ENCODE measurements around the gene APLF.
"Not testable (repeated sequence)": the region's sequence is repeated elsewhere in the genome, so short reads cannot be mapped to it uniquely, and the experiment has no call there.

APLF gene

GRCh38 chr2:68561372-68561771 is 94.0 kb downstream of the APLF start:
- Histone ChIP-seq H3K9ac (ENCODE audit: low read length in 2 of 2) (no peak overlapping the region), H3K36me3 (ENCODE audit: control insufficient read depth in 2 of 2, insufficient read depth in 2 of 2, low read length in 2 of 2) (no peaks in the 10 kb centered on the region), H3K4me1 (ENCODE audit: control insufficient read depth, insufficient read depth, low read length) (no peaks in the 10 kb centered on the region), H3K4me3 (ENCODE audit: low read length in 2 of 2) (no peak overlapping the region), H3K27ac (ENCODE audit: low read length) (no peak overlapping the region), H3K9me3 (ENCODE audit: control insufficient read depth in 2 of 2, low read length in 2 of 2) (no peaks in the 10 kb centered on the region), H3K27me3 (ENCODE audit: control insufficient read depth in 1 of 2, insufficient read depth in 2 of 2, low read length in 2 of 2) (no peaks in the 10 kb centered on the region)

GRCh38 chr2:68562934-68563333 is 95.5 kb downstream of the APLF start:
- H3K36me3 ChIP-seq (ENCODE audit: control insufficient read depth in 2 of 2, insufficient read depth in 2 of 2, low read length in 2 of 2): no peaks in the 10 kb centered on the region
- H3K27me3 ChIP-seq (ENCODE audit: control insufficient read depth in 1 of 2, insufficient read depth in 2 of 2, low read length in 2 of 2): no peaks in the 10 kb centered on the region
- H3K9ac ChIP-seq (ENCODE audit: low read length in 2 of 2): no peak overlapping the region
- no peaks in the 10 kb centered on the region for H3K9me3 ChIP-seq (ENCODE audit: control insufficient read depth in 2 of 2, low read length in 2 of 2)
- no peak overlapping the region for H3K27ac ChIP-seq (ENCODE audit: low read length)
- H3K4me3 ChIP-seq (ENCODE audit: low read length in 2 of 2): no peak overlapping the region
- H3K4me1 ChIP-seq (ENCODE audit: control insufficient read depth, insufficient read depth, low read length): no peaks in the 10 kb centered on the region

- no peaks in the 10 kb centered on the region for H3K9me3 ChIP-seq (ENCODE audit: control insufficient read depth in 2 of 2, low read length in 2 of 2)
- no peak overlapping the region for H3K9ac ChIP-seq (ENCODE audit: low read length in 2 of 2)
- H3K27ac ChIP-seq (ENCODE audit: low read length): no peak overlapping the region
- no peaks in the 10 kb centered on the region for H3K27me3 ChIP-seq (ENCODE audit: control insufficient read depth in 1 of 2, insufficient read depth in 2 of 2, low read length in 2 of 2)
- no peaks in the 10 kb centered on the region for H3K36me3 ChIP-seq (ENCODE audit: control insufficient read depth in 2 of 2, insufficient read depth in 2 of 2, low read length in 2 of 2)
- H3K4me1 ChIP-seq (ENCODE audit: control insufficient read depth, insufficient read depth, low read length): no peaks in the 10 kb centered on the region
- H3K4me3 ChIP-seq (ENCODE audit: low read length in 2 of 2): no peak overlapping the region
Measured at GRCh38 chr2:68564426-68564825, 97.0 kb downstream of the APLF start.

GRCh38 chr2:68565273-68565672 is 97.9 kb downstream of the APLF start:
- Histone ChIP-seq H3K4me3 (ENCODE audit: low read length in 2 of 2) (no peak overlapping the region), H3K9me3 (ENCODE audit: control insufficient read depth in 2 of 2, low read length in 2 of 2) (no peaks in the 10 kb centered on the region), H3K9ac (ENCODE audit: low read length in 2 of 2) (no peak overlapping the region), H3K4me1 (ENCODE audit: control insufficient read depth, insufficient read depth, low read length) (no peaks in the 10 kb centered on the region), H3K27ac (ENCODE audit: low read length) (no peak overlapping the region), H3K27me3 (ENCODE audit: control insufficient read depth in 1 of 2, insufficient read depth in 2 of 2, low read length in 2 of 2) (no peaks in the 10 kb centered on the region), H3K36me3 (ENCODE audit: control insufficient read depth in 2 of 2, insufficient read depth in 2 of 2, low read length in 2 of 2) (no peaks in the 10 kb centered on the region)

- no peak overlapping the region for H3K4me3 ChIP-seq (ENCODE audit: low read length in 2 of 2)
- no peak overlapping the region for H3K27ac ChIP-seq (ENCODE audit: low read length)
- no peaks in the 10 kb centered on the region for H3K27me3 ChIP-seq (ENCODE audit: control insufficient read depth in 1 of 2, insufficient read depth in 2 of 2, low read length in 2 of 2)
- no peaks in the 10 kb centered on the region for H3K4me1 ChIP-seq (ENCODE audit: control insufficient read depth, insufficient read depth, low read length)
- H3K9me3 ChIP-seq (ENCODE audit: control insufficient read depth in 2 of 2, low read length in 2 of 2): no peaks in the 10 kb centered on the region
- H3K36me3 ChIP-seq (ENCODE audit: control insufficient read depth in 2 of 2, insufficient read depth in 2 of 2, low read length in 2 of 2): no peaks in the 10 kb centered on the region
- H3K9ac ChIP-seq (ENCODE audit: low read length in 2 of 2): no peak overlapping the region
Measured at GRCh38 chr2:68565858-68566257, 98.5 kb downstream of the APLF start.

- Histone ChIP-seq H3K27me3 (ENCODE audit: control insufficient read depth in 1 of 2, insufficient read depth in 2 of 2, low read length in 2 of 2) (no peaks in the 10 kb centered on the region), H3K9me3 (ENCODE audit: control insufficient read depth in 2 of 2, low read length in 2 of 2) (no peaks in the 10 kb centered on the region), H3K4me1 (ENCODE audit: control insufficient read depth, insufficient read depth, low read length) (no peaks in the 10 kb centered on the region), H3K27ac (ENCODE audit: low read length) (no peak overlapping the region), H3K9ac (ENCODE audit: low read length in 2 of 2) (no peak overlapping the region), H3K4me3 (ENCODE audit: low read length in 2 of 2) (no peak overlapping the region), H3K36me3 (ENCODE audit: control insufficient read depth in 2 of 2, insufficient read depth in 2 of 2, low read length in 2 of 2) (no peaks in the 10 kb centered on the region)
Measured at GRCh38 chr2:68566362-68566761, 99.0 kb downstream of the APLF start.

GRCh38 chr2:68568116-68568515 is 100.7 kb downstream of the APLF start:
- Histone ChIP-seq H3K4me1 (ENCODE audit: control insufficient read depth, insufficient read depth, low read length) (no peaks in the 10 kb centered on the region), H3K27me3 (ENCODE audit: control insufficient read depth in 1 of 2, insufficient read depth in 2 of 2, low read length in 2 of 2) (no peaks in the 10 kb centered on the region), H3K4me3 (ENCODE audit: low read length in 2 of 2) (no peak overlapping the region), H3K27ac (ENCODE audit: low read length) (no peak overlapping the region), H3K36me3 (ENCODE audit: control insufficient read depth in 2 of 2, insufficient read depth in 2 of 2, low read length in 2 of 2) (no peaks in the 10 kb centered on the region), H3K9me3 (ENCODE audit: control insufficient read depth in 2 of 2, low read length in 2 of 2) (no peaks in the 10 kb centered on the region), H3K9ac (ENCODE audit: low read length in 2 of 2) (no peak overlapping the region)

GRCh38 chr2:68569604-68570003 is 102.2 kb downstream of the APLF start:
- H3K27me3 ChIP-seq (ENCODE audit: control insufficient read depth in 1 of 2, insufficient read depth in 2 of 2, low read length in 2 of 2): no peaks in the 10 kb centered on the region
- H3K9me3 ChIP-seq (ENCODE audit: control insufficient read depth in 2 of 2, low read length in 2 of 2): no peaks in the 10 kb centered on the region
- H3K4me1 ChIP-seq (ENCODE audit: control insufficient read depth, insufficient read depth, low read length): no peaks in the 10 kb centered on the region
- no peak overlapping the region for H3K4me3 ChIP-seq (ENCODE audit: low read length in 2 of 2)
- no peak overlapping the region for H3K9ac ChIP-seq (ENCODE audit: low read length in 2 of 2)
- no peak overlapping the region for H3K27ac ChIP-seq (ENCODE audit: low read length)
- H3K36me3 ChIP-seq (ENCODE audit: control insufficient read depth in 2 of 2, insufficient read depth in 2 of 2, low read length in 2 of 2): no peaks in the 10 kb centered on the region

- not testable (repeated sequence) for H3K9me3 ChIP-seq (ENCODE audit: control insufficient read depth in 2 of 2, low read length in 2 of 2); H3K4me3 ChIP-seq (ENCODE audit: low read length in 2 of 2); H3K27me3 ChIP-seq (ENCODE audit: control insufficient read depth in 1 of 2, insufficient read depth in 2 of 2, low read length in 2 of 2); H3K9ac ChIP-seq (ENCODE audit: low read length in 2 of 2); H3K36me3 ChIP-seq (ENCODE audit: control insufficient read depth in 2 of 2, insufficient read depth in 2 of 2, low read length in 2 of 2); H3K27ac ChIP-seq (ENCODE audit: low read length); H3K4me1 ChIP-seq (ENCODE audit: control insufficient read depth, insufficient read depth, low read length)
Measured at GRCh38 chr2:68570434-68570833, 103.0 kb downstream of the APLF start.

GRCh38 chr2:68574202-68574791 is 106.9 kb downstream of the APLF start:
- no peaks in the 10 kb centered on the region for H3K36me3 ChIP-seq (ENCODE audit: control insufficient read depth in 2 of 2, insufficient read depth in 2 of 2, low read length in 2 of 2)

GRCh38 chr2:68577183-68577582 is 109.8 kb downstream of the APLF start:
- no peak overlapping the region for H3K9ac ChIP-seq (ENCODE audit: low read length in 2 of 2)
- H3K4me1 ChIP-seq (ENCODE audit: control insufficient read depth, insufficient read depth, low read length): no peaks in the 10 kb centered on the region
- no peaks in the 10 kb centered on the region for H3K36me3 ChIP-seq (ENCODE audit: control insufficient read depth in 2 of 2, insufficient read depth in 2 of 2, low read length in 2 of 2)
- H3K9me3 ChIP-seq (ENCODE audit: control insufficient read depth in 2 of 2, low read length in 2 of 2): no peaks in the 10 kb centered on the region
- H3K4me3 ChIP-seq (ENCODE audit: low read length in 2 of 2): no peak overlapping the region
- H3K27me3 ChIP-seq (ENCODE audit: control insufficient read depth in 1 of 2, insufficient read depth in 2 of 2, low read length in 2 of 2): no peaks in the 10 kb centered on the region
- H3K27ac ChIP-seq (ENCODE audit: low read length): no peak overlapping the region

More at GRCh38 chr2:68574202-68574791, 106.9 kb downstream of the APLF start:
- Histone ChIP-seq H3K4me1 (ENCODE audit: control insufficient read depth, insufficient read depth, low read length) (no peaks in the 10 kb centered on the region), H3K9ac (ENCODE audit: low read length in 2 of 2) (no peak overlapping the region), H3K9me3 (ENCODE audit: control insufficient read depth in 2 of 2, low read length in 2 of 2) (no peaks in the 10 kb centered on the region), H3K4me3 (ENCODE audit: low read length in 2 of 2) (no peak overlapping the region), H3K27me3 (ENCODE audit: control insufficient read depth in 1 of 2, insufficient read depth in 2 of 2, low read length in 2 of 2) (no peaks in the 10 kb centered on the region), H3K27ac (ENCODE audit: low read length) (no peak overlapping the region)
